ENCODE data around the gene PTPRG. TPM values are rescaled to one million over a fixed set of nuclear protein-coding genes. Genes with fewer than 3 reads are reported as not detected.

PTPRG gene
- total and polyA plus RNA-seq, 2 of the 13 experiments (the other 11 are each of a cell fraction or from before 2014, with no cell fraction given), result 8.0 to 25.3 TPM

DNA sequence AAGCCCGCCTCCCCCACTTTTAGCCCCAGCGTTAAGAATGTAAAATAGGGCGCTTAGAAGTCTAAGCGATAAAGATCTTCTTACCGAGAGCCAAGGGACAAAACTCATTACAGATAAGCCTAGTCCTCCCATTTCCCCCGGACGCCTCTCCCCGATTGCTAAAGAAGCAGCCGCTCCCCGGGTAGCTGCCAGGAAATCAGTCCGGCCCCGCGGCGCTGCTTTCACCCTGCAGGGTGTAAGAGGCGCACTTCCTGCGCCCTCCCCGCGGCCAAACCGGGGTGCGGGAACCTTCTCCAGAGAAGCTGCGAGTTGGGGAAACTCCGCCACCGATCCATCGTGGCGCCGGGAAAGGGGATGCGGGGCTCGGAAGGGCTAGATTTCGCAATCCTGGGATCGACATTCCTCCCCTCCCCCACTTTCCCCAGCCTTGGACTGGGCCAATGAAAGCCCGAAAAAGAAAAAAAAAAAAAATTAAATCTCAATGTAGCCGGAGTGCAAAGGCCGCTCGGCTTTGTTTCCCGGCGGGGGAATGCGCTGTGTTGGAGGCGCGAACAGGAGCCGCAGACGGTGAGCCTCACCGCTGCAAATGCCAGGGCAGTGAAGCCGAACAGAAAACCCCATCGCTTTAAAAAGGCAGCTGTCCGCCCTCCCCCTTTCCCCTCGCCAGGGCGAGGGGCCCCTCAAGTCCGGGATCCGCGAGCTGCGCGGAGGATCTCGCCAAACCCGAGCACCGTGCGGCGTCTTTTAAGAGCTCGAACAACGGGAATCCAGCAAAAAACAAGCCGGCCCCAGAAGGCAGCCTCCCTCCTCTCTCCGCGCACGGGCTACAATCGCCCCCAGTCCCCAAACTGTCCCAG is 626 bp upstream of the PTPRG start (continued):
- TF ChIP-seq PLSCR1 (CRISPR knock-in tag; IDR thresholded peaks at IDR 0.05; ENCODE audit: borderline replicate concordance) (no peak), GTF2F1 (IDR thresholded peaks at IDR 0.05; ENCODE audit: low read length) (0 out of 2 replicates have a peak, but pooled peaks have one; percentile 32), NR2F1 (CRISPR knock-in tag; IDR thresholded peaks at IDR 0.05) (no peak; a peak in 1 of 4 replicates), PPARG (CRISPR knock-in tag; conservative IDR thresholded peaks at IDR 0.05) (0 out of 2 replicates have a peak, but pooled peaks have one; percentile 4), ZNF10 (CRISPR knock-in tag; IDR thresholded peaks at IDR 0.05; ENCODE audit: borderline replicate concordance, low read depth) (no peak), NFYC (CRISPR knock-in tag; IDR thresholded peaks at IDR 0.05) (peak; percentile 73), KLF12 (CRISPR knock-in tag; IDR thresholded peaks at IDR 0.05; ENCODE audit: borderline replicate concordance) (0 out of 2 replicates have a peak, but pooled peaks have one; percentile 15), SCMH1 (CRISPR knock-in tag; IDR thresholded peaks at IDR 0.05; ENCODE audit: borderline replicate concordance) (no peak), KDM5A (IDR thresholded peaks at IDR 0.05; ENCODE audit: borderline replicate concordance, low read length) (no peak), CEBPZ (IDR thresholded peaks at IDR 0.05; ENCODE audit: low read length) (no peak), IRF2 (CRISPR knock-in tag; IDR thresholded peaks at IDR 0.05) (no peak), KLF15 (CRISPR knock-in tag; IDR thresholded peaks at IDR 0.05; ENCODE audit: borderline replicate concordance) (no peak), ZNF263 (CRISPR knock-in tag; IDR thresholded peaks at IDR 0.05) (peak; percentile 45), RBAK (CRISPR knock-in tag; IDR thresholded peaks at IDR 0.05) (no peak)
- TF ChIP-seq, protein P1, sequence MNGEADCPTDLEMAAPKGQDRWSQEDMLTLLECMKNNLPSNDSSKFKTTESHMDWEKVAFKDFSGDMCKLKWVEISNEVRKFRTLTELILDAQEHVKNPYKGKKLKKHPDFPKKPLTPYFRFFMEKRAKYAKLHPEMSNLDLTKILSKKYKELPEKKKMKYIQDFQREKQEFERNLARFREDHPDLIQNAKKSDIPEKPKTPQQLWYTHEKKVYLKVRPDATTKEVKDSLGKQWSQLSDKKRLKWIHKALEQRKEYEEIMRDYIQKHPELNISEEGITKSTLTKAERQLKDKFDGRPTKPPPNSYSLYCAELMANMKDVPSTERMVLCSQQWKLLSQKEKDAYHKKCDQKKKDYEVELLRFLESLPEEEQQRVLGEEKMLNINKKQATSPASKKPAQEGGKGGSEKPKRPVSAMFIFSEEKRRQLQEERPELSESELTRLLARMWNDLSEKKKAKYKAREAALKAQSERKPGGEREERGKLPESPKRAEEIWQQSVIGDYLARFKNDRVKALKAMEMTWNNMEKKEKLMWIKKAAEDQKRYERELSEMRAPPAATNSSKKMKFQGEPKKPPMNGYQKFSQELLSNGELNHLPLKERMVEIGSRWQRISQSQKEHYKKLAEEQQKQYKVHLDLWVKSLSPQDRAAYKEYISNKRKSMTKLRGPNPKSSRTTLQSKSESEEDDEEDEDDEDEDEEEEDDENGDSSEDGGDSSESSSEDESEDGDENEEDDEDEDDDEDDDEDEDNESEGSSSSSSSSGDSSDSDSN (CRISPR knock-in tag; IDR thresholded peaks at IDR 0.05), result peak; percentile 71; the same call in 1 of the 2 replicates
- TF ChIP-seq, protein P2, sequence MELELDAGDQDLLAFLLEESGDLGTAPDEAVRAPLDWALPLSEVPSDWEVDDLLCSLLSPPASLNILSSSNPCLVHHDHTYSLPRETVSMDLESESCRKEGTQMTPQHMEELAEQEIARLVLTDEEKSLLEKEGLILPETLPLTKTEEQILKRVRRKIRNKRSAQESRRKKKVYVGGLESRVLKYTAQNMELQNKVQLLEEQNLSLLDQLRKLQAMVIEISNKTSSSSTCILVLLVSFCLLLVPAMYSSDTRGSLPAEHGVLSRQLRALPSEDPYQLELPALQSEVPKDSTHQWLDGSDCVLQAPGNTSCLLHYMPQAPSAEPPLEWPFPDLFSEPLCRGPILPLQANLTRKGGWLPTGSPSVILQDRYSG (CRISPR knock-in tag; IDR thresholded peaks at IDR 0.05), result no peak
- TF ChIP-seq, protein P3, sequence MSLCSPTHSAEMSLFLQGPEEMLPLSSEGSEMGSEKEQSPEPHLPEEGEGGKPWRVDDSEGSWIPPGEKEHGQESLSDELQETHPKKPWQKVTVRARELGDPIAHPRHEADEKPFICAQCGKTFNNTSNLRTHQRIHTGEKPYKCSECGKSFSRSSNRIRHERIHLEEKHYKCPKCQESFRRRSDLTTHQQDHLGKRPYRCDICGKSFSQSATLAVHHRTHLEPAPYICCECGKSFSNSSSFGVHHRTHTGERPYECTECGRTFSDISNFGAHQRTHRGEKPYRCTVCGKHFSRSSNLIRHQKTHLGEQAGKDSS (CRISPR knock-in tag; IDR thresholded peaks at IDR 0.05; ENCODE audit: borderline replicate concordance, low read depth), result 0 out of 2 replicates have a peak, but pooled peaks have one; percentile 66

Measured in HepG2 (cell line).